Ramos (cell line): Measurements from ENCODE around the gene DCLRE1C.

Source experiments
- in situ Hi-C: fragments of 300-500 bp; cut with MboI; formaldehyde crosslinking; loops from one replicate; pipeline ENCODE4 v1.14.3; 2022; ENCODE audit warnings: low sequenced_read_pairs; ENCODE audit not compliant: unreplicated experiment

DCLRE1C gene

DNA sequence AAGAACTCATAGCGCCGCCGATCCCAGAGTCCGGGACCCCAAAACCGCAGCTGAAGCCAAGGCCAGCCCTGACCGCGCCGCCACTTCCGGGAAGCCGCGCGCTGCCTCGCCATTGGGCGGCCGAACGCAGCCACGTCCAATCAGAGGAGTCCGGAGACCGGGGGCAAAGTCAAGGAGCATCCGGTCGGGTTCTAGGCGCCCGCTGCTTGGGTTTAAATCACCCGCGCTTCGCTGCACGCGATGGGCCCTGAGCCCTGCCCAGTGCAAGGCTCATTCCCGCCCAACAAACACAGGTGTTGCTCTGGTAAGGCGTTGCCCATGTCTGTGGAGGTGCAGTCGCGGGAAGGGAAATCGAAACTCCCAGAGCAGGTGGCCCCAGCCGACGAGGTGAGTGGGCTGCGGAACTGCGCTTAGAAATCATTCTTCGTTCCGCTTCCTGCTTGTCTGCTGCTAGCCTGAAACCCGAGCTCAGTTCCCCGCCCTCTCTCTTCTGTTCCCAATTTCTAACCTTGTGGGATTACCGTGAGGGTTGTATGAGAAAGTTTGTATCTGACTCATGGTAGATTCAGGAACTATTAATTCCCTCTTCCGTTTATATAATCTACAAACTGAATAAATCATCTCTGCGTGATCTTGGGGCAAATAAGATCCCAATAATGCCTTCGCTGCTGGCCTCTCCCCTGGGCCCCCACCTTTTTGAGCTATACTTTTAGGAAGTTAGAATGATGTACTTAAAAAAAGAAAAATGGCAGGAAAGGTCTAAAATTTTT is at the start of gene DCLRE1C:
Gene DCLRE1C, minus strand, starts transcription at position 96 of the 770 bp plus-strand sequence. Its CDS starts 86 bp downstream, at position 10.
- in situ Hi-C loops: no loop called here

DNA sequence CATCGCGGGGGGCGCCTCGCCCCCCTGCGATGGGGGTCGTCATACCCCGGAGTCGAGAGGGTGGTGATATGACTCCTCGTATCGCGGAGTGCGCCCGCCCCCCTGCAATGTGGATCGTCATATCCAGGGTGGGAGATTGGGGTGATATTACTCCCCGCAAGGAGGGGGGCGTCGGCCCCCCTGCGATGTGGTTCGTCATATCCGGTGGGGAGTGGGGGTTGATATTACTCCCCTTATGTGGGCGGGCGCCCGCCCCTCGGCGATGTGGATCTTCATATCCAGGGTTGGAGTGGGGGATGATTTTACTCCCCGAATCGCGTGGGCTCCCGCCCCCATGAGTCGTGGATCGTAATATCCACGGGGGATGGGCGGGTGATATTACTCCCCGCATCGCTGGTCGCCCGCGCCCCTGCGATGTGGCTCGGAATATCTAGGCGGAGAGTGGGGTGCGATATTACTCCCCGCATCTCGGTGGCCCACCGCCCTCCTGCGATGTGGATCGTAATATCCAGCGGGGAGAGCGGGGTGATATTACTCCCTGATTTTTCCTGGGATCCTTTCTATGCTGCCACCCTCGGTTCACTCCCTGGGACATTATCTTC is 42.2 kb upstream of the DCLRE1C start:
- in situ Hi-C loops: loop anchor here (25.0 kb wide), 1 partner anchor 784 kb away; no protein-coding TSS in a partner anchor

DNA sequence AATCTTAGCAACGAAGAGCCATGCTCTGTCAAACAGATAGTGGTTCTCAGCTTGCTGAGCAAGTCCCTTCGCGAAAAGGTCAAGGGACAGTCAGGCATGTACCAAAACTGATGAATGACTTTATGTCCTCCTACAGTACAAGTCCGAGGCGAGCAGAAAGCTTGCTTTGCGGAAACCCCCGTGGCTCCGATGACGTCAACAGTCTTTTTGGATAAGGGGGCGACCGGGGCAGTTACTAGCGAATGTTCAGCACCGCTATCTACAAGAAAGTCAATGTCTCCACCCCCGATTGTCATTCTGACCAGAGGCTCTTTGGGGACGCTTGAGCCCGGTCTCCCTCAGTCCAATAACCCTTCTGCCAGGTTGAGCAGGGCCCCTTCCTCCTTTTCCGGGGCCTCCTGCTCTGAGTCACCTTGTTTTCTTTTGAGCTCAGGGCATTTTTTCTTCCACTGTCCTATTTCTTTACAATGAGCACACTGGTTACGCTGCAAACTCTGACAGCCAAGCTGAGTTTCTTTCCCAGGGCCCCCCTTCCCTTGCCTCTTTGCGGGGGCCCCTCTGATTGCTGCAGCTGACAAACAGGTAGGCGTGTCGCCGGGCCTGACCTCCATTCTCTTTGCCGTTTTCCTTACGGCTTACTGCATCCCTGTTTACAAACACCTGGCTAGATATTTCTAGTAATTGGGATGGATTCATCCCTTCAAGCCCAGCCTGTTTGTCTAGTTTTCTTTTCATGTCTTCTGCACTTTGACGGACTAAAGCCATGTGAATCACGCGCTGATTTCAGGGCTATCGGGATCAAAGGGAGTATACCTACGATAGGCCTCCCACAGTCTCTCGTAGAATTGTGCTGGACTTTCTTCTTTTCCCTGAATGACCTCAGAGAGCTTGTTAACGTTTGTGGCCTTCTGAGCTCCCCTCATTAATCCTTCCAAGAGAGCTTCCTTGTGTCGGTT is 39.9 kb upstream of the DCLRE1C start:
- in situ Hi-C loops: loop anchor here (25.0 kb wide), 1 partner anchor 781 kb away; no protein-coding TSS in a partner anchor

DNA sequence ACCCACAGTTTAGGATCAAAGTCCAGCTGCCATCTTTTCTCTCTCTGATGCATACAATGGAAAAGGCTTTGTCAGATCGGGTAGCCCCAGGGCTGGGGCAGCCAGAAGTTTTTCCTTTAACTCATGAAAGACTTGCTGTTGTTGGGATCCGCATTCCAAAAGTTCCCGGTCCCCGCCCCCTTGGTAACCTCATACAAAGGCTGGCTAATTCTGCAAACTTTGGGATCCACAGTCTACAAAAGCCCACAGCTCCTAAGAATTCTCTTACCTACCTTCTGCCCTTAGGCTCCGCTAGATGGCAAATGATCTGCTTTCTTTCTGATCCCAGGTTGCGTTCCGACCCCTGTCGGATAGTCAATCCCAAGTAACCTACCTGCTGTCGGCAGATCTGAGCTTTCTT is 38.4 kb upstream of the DCLRE1C start:
- in situ Hi-C loops: loop anchor here (25.0 kb wide), 1 partner anchor 780 kb away; no protein-coding TSS in a partner anchor

DNA sequence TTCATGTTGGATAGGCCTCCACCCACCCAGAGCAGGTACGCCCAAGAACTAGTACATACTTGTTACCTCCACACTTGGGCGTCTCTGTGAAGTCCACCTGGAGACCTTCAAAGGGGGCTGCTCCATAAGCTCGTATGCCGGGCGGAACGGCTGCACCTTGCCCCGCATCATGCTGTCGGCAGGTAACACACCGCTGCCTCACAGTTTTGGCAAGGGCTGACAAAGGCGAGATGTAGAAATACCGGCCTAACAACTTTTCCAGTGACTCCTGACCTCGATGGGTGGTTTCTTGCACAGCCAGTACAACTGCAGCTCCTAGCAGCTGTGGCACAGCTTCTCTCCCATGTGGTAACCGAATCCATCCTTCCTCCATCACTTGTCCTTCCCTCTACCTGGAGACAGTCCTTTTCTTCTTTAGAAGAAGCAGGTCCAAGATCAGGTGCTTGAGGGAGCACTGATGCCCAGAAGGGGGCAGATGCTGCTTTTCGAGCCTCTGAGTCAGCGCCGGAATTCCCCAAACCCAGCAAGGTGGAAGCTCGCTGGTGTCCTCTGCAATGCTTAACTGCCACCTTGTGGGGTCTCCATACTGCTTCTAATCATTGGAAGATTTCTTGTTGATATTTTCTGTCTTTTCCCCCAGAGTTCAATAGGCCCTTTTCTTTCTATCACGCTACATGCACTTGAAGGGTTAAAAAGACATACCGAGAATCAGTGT is 37.3 kb upstream of the DCLRE1C start:
- in situ Hi-C loops: loop anchor here (25.0 kb wide), 1 partner anchor 779 kb away; no protein-coding TSS in a partner anchor

DNA sequence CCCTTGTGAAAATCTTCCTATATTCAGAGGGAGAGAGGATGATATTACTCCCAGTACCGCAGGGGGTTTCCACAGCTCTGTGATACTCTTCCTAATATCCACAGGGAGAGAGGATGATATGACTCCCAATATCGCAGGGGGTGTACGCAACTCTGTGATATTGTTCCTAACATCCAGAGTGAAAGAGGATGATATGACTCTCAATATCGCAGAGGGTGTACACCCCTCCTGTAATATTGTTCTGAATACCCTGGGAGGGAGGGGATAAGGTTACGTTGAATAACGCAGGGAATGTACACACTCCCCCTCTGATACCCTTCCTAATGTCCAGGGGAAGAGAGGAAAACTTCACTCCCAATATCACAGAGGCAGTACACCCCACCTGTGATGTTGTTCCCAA is 35.7 kb upstream of the DCLRE1C start:
- in situ Hi-C loops: loop anchor here (25.0 kb wide), 1 partner anchor 777 kb away; no protein-coding TSS in a partner anchor

DNA sequence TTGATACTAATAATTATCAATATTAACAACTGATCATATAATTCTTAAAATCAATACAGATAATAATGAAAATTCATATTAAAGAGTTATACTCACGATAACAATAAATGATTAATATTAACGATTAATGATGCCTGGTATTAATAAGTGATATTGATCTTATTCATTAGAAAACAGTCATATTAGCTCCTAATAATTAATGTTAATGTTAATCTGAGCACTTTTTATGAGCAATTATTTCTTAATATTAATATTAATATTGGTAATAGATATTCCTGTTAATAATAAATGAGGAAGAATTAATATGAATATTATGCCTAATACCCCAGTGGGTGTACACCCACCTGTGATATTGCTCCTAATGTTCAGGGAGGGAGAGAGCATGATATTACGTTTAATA is 28.8 kb upstream of the DCLRE1C start:
- in situ Hi-C loops: loop anchor here (25.0 kb wide), 1 partner anchor 770 kb away; no protein-coding TSS in a partner anchor

DNA sequence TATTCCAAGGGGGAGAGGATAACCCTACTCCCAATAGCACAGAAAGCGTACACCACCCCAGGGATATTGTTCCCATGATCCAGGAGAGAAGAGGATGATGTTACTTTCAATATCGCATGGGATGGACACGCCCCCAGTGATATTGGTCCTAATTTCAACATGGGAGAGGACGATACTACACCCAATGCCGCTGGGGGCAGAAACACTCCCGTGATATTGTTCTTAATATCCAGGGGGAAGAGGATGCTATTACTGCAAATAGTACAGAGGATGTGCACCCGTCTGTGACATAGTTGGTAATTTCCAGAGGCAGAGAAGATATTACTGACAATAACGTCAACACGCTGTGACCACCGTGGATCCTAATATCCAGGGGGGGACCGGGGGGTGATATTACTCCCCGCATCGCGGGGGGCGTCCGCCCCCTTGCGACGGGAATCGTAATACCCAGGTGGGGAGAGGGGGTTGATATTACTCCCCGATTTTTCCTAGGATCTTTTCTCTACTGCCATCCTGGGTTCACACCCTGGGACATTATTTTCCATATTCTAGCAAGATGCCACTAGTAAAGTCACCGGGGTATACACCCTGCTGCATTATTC is 21.9 kb upstream of the DCLRE1C start:
- in situ Hi-C loops: loop anchor here (10.0 to 25.0 kb wide), 2 partner anchors 471 to 763 kb away; no protein-coding TSS in a partner anchor

DNA sequence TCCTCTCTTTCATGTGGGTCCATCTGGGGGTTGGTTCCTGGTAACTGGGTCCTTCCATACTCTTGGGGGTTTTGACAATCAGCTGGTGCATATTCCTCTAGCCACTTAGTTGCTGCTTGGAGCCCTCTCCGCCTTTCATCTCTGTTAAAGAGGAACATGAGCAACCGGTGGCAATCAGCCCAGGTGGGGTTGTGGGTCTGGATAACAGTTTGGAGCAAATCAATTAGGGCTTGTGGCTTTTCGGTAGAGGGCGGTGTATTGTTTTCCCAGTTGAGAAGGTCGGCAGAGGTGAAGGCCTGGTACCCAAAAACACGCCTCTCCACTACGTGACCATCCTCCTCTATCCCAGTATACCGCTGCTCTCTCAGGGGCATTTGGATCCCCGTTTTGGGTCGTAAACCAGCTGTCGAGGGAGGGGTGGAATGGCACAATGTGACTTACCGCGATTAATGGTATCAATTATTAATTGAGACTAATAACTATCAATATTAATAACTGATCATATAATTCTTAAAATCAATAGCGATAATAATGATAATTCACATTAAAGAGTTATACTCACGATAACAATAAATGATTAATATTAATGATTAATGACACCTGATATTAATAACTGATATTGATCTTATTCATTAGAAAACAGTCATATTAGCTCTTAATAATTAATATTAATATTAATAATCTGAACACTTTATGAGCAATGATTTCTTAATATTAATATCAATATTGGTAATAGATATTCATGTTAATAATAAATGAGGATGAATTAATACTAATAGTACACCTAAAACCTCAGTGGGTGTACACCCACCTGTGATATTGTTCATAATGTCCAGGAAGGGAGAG is 20.5 kb upstream of the DCLRE1C start:
- in situ Hi-C loops: loop anchor here (10.0 kb wide), 1 partner anchor 470 kb away; no protein-coding TSS in a partner anchor

DNA sequence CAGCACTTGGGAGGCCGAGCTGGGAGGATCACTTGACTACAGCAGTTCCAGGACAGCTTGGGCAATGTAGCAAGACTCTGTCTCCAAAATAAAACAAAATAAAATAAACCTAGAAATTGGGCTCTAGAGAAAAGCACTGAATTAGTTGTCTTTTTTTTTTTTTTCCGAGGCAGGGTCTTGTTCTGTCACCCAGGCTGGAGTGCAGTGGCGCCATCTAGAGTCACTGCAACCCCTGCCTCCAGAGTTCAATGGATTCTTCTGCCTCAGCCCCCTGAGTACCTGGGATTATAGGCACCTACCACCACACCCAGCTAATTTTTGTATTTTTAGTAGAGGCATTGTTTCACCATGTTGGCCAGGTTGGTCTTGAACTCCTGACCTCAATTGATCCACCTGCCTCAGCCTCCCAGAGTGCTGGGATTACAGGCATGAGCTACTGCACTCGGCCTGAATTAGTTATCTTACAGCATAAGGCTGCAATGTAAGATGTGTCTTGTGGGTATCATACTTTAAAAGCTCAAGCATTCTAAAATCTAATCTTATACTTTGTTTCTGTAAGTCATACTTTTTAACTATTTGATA is 18.1 kb upstream of the DCLRE1C start:
- in situ Hi-C loops: loop anchor here (10.0 kb wide), 1 partner anchor 467 kb away; no protein-coding TSS in a partner anchor

DNA sequence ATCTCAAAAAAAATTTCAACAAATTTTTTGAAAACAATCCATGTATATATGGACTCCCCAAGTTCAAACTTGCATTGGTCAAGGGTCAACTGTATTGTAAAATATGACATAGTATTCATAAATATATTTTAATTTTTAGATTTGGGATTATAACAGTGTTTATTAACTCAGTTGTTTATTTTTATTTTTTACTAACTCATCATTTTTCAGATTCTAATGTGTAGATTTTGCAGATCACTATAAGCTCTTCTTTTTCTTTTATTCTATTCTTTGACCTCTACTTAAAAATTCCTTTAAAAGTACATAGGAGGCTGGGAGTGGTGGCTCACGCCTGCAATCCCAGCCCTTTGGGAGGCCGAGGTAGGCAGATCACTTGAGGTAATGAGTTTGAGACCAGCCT is 14.0 kb upstream of the DCLRE1C start:
- in situ Hi-C loops: no loop called here

DNA sequence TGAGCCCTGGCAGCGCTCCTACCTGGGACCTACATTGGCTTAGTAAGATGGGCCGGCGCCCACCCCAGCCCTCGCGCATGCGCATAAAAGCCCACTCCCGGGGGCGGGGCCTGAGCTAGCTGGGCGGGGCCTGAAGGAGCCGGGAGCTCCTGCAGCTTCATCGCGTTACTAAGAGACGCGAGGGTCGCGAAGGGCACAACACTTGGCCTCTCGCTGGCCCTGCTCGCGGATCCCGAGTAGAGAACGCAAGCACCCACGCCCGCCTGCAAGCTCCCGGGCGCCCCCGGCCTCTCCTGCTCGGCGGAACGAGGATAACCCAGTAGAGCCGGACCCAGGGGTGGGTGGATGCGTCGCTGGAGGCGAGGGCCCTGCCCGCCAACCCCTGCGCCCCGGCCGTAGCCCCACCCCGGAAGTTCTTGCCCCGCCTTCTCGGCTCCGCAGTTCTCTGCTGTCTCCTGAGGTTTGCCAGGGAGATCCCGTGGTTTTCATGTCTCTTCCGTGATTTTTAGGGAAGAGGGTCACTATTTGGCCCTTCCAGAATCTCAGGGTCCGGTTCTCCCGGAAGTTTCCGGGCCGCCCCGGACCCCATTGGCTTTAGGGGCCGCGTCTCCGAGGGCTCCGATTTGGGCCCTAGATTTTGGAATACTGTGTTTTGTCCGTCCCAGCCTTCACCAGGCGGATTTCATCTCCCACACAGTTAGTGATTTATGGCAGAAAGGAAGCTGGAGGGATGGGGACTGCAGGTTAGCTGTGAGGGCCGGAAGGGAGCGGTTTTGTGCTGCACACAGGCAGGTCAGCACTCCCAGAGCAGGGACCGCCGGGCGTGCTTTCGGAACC is 5.5 kb upstream of the DCLRE1C start, which contains the start of gene MEIG1:
Gene MEIG1, plus strand, starts transcription at position 168 of the 837 bp plus-strand sequence. CDS start 7,081 bp downstream, outside the sequence.
- in situ Hi-C loops: no loop called here

DNA sequence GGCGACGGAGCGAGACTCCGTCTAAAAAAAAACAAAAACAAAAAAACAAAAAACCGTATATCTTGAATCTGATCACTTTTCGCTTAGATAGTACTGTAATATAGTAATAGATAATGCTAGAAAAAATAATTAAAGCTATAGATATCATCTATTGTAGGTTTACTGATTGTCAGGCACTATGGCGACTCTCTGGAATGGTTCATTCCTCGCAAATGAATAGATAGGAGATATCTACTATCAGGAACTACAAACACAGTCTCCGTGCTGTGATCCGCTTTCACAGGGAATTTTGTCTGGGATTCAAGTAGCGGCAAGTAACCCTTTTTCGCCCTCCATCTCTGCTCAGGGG is 5.0 kb upstream of the DCLRE1C start:
- in situ Hi-C loops: no loop called here

DNA sequence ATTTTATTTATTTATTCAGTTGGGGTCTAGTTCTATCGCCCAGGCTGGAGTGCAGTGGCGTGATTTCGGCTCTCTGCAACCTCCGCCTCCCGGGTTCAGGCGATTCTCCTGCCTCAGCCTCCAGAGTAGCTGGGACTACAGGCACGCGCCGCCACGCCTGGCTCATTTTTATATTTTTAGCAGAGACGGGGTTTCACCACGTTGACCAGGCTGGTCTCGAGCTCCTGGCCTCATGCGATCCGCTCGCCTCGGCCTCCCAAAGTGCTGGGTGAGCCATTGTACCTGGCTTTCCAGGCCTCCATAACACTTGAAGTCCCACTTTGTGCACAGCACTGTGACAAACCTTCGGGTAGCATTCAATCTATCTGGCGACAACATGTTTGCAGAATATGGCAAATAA is 1.0 kb upstream of the DCLRE1C start:
- in situ Hi-C loops: no loop called here

DNA sequence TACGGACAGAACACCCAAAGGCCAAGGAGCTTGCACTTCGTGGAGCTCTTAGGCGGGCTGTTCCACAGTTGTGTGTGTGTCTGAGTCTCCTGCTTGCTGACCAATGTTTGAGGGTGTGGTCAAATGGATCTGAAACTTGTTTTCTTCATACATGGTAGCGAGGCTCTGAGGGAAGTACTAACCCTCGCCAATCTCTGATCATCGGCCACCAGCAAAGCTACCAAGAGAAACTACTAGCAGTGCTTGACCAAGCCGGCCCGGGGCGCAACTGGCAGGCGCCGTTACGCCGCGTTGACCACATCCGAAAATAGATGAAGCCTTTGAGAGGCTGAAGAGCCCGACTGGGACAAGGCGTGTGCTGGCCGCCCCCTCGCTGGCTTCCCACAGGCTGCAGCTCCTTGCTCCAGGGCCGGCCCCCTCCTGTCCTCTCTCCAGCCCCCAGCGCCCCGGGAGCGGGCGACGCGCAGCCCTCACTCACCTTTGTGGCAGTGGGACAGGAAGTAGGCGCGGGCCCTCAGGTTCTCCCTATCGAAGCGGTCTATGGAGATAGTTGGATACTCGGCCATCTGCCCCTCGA is 384 bp downstream of the DCLRE1C start:
- in situ Hi-C loops: no loop called here

DNA sequence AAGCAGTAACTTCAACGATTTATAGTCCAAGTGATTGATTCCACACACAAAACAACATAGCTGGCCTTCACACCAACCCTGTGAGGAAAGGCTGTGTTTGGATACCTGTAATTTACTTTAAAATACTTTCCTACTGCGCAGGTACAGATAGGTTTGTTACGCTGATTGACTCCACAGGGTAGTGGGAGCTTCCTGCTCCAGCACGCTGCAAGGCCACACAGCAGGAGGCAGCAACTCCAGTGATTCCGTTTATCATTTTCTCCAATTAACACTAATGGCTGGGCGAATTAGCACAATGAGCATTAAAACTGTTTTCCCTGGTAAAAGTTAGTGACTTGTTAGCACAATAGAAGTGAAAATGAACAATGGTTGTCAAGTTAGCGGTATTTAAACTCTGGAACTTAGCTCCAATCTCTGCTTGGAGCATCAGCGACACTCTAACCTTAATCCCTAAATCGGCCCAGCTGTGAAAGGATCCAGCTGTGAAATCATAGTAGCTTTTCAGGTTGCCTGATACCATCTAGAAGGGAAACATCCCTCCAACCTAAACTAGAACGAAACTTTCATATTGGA is 959 bp downstream of the DCLRE1C start:
- in situ Hi-C loops: no loop called here
